Esophagus (tissue), 2 donors: ENCODE results near the gene OTOGL. TPM values are rescaled to one million over a fixed set of nuclear protein-coding genes. Genes with fewer than 3 reads are reported as not detected.

Source experiments
- H3K27ac ChIP-seq, 2 donors: one replicate each; pipeline ENCODE4 v1.5.1; 2013; ENCODE audit warnings: low read depth in 2 of 2, mild to moderate bottlenecking in 2 of 2, inconsistent platforms in 1 of 2, low read length in 1 of 2, moderate library complexity in 1 of 2
- H3K27me3 ChIP-seq, 2 donors: one replicate each; pipeline ENCODE4 v1.6.1; 2013; ENCODE audit warnings: low read length in 2 of 2, control low read depth in 1 of 2, mild to moderate bottlenecking in 1 of 2; ENCODE audit not compliant: insufficient read depth in 2 of 2, control insufficient read depth in 1 of 2
- H3K36me3 ChIP-seq, 2 donors: one replicate each; pipeline ENCODE4 v1.6.1; 2013; ENCODE audit warnings: low read length in 1 of 2; ENCODE audit not compliant: control insufficient read depth in 2 of 2, insufficient read depth in 2 of 2
- H3K4me1 ChIP-seq, 2 donors: one replicate each; pipeline ENCODE4 v1.6.1; 2013; ENCODE audit warnings: low read length in 1 of 2; ENCODE audit not compliant: control insufficient read depth in 2 of 2, insufficient read depth in 2 of 2
- H3K4me3 ChIP-seq, 2 donors: one replicate each; pipeline ENCODE4 v1.5.1; 2013; ENCODE audit warnings: low read length in 2 of 2, mild to moderate bottlenecking in 2 of 2, low read depth in 1 of 2, moderate library complexity in 1 of 2
- H3K9me3 ChIP-seq, 2 donors: one replicate each; pipeline ENCODE4 v1.6.1; 2013; ENCODE audit warnings: mild to moderate bottlenecking in 2 of 2, low read depth in 1 of 2, low read length in 1 of 2, moderate library complexity in 1 of 2; ENCODE audit not compliant: control insufficient read depth in 2 of 2, insufficient read depth in 1 of 2
- WGBS, 2 donors: extraction: QIAGEN DNeasy Blood & Tissue Kit; methylation state at CpG; one replicate each; pipeline ENCODE4 v1.1.7; 2013; 5-methylcytosine and 5-hydroxymethylcytosine counted together
- polyA plus RNA-seq, 2 donors: library from polyadenylated mRNA; stranded (reverse); fragments of 200-250 nt; gene quantifications; one replicate each; pipeline ENCODE4 v1.2.3, GENCODE V29; 2013
- donor health status: healthy with polysubstance abuse.
- donor health status: Bipolar disorder and iron deficiency.

The OTOGL gene
- polyA plus RNA-seq, 2 donors, result 0.11 to 0.39 TPM

- H3K4me3 ChIP-seq, result no peak overlapping the region
- H3K36me3 ChIP-seq, result no peaks in the 10 kb centered on the region
- H3K27ac ChIP-seq, result no peak overlapping the region
- H3K27me3 ChIP-seq, result no peaks in the 10 kb centered on the region
- 85 to 91% methylated on average over 2 of the region's 2 CpGs for WGBS, 2 donors
- H3K4me1 ChIP-seq, result no peaks in the 10 kb centered on the region
- no peaks in the 10 kb centered on the region for H3K9me3 ChIP-seq
Measured at GRCh38 chr12:80151131-80151530, 51.8 kb downstream of the OTOGL start.

- no peaks in the 10 kb centered on the region for H3K4me1 ChIP-seq
- H3K36me3 ChIP-seq, result no peaks in the 10 kb centered on the region
- no peaks in the 10 kb centered on the region for H3K9me3 ChIP-seq
- H3K4me3 ChIP-seq, result no peak overlapping the region
- no peak overlapping the region for H3K27ac ChIP-seq
- H3K27me3 ChIP-seq, result no peaks in the 10 kb centered on the region
- 13 to 19% methylated on average over 1 of the region's 1 CpG for whole genome bisulfite sequencing, 2 donors
Measured at GRCh38 chr12:80154261-80154660, 54.9 kb downstream of the OTOGL start.

GRCh38 chr12:80156306-80156705 lies 57.0 kb downstream of the OTOGL start:
- H3K4me1 ChIP-seq, result no peaks in the 10 kb centered on the region
- H3K27ac ChIP-seq, result no peak overlapping the region
- H3K9me3 ChIP-seq, result no peaks in the 10 kb centered on the region
- WGBS, 2 donors, result 80 to 81% methylated on average over 5 of the region's 5 CpGs
- H3K36me3 ChIP-seq, result no peaks in the 10 kb centered on the region
- no peaks in the 10 kb centered on the region for H3K27me3 ChIP-seq
- no peak overlapping the region for H3K4me3 ChIP-seq

- Histone ChIP-seq H3K4me3 (no peak overlapping the region), H3K27ac (no peak overlapping the region), H3K4me1 (no peaks in the 10 kb centered on the region), H3K27me3 (no peaks in the 10 kb centered on the region), H3K36me3 (no peaks in the 10 kb centered on the region), H3K9me3 (no peaks in the 10 kb centered on the region)
- 55 to 60% methylated on average over 2 of the region's 2 CpGs for WGBS, 2 donors
Measured at GRCh38 chr12:80157645-80158044, 58.3 kb downstream of the OTOGL start.

GRCh38 chr12:80161612-80162011 lies 62.3 kb downstream of the OTOGL start:
- H3K27ac ChIP-seq, result no peak overlapping the region
- no peaks in the 10 kb centered on the region for H3K27me3 ChIP-seq
- H3K9me3 ChIP-seq, result no peaks in the 10 kb centered on the region
- H3K4me1 ChIP-seq, result no peaks in the 10 kb centered on the region
- H3K36me3 ChIP-seq, result no peaks in the 10 kb centered on the region
- no peak overlapping the region for H3K4me3 ChIP-seq
- 60 to 69% methylated on average over 4 of the region's 4 CpGs for WGBS, 2 donors

GRCh38 chr12:80162177-80162576 lies 62.8 kb downstream of the OTOGL start:
- Histone ChIP-seq H3K4me3 (no peak overlapping the region), H3K27ac (no peak overlapping the region), H3K36me3 (no peaks in the 10 kb centered on the region), H3K27me3 (no peaks in the 10 kb centered on the region), H3K9me3 (no peaks in the 10 kb centered on the region), H3K4me1 (no peaks in the 10 kb centered on the region)
- WGBS, 2 donors, result 69% methylated on average over 2 of the region's 2 CpGs

GRCh38 chr12:80165746-80166145 lies 66.4 kb downstream of the OTOGL start:
- H3K27ac ChIP-seq, result no peak overlapping the region
- H3K36me3 ChIP-seq, result no peaks in the 10 kb centered on the region
- H3K4me3 ChIP-seq, result no peak overlapping the region
- no peaks in the 10 kb centered on the region for H3K27me3 ChIP-seq
- H3K9me3 ChIP-seq, result no peaks in the 10 kb centered on the region
- H3K4me1 ChIP-seq, result no peaks in the 10 kb centered on the region

GRCh38 chr12:80166751-80167150 lies 67.4 kb downstream of the OTOGL start:
- 65 to 72% methylated on average over 2 of the region's 2 CpGs for WGBS, 2 donors
- Histone ChIP-seq H3K27ac (no peak overlapping the region), H3K27me3 (no peaks in the 10 kb centered on the region), H3K4me3 (no peak overlapping the region), H3K36me3 (no peaks in the 10 kb centered on the region), H3K4me1 (no peaks in the 10 kb centered on the region), H3K9me3 (no peaks in the 10 kb centered on the region)

GRCh38 chr12:80168936-80169335 lies 69.6 kb downstream of the OTOGL start:
- Histone ChIP-seq H3K36me3 (no peaks in the 10 kb centered on the region), H3K27me3 (no peaks in the 10 kb centered on the region), H3K27ac (no peak overlapping the region), H3K9me3 (no peaks in the 10 kb centered on the region), H3K4me3 (no peak overlapping the region), H3K4me1 (no peaks in the 10 kb centered on the region)

DNA sequence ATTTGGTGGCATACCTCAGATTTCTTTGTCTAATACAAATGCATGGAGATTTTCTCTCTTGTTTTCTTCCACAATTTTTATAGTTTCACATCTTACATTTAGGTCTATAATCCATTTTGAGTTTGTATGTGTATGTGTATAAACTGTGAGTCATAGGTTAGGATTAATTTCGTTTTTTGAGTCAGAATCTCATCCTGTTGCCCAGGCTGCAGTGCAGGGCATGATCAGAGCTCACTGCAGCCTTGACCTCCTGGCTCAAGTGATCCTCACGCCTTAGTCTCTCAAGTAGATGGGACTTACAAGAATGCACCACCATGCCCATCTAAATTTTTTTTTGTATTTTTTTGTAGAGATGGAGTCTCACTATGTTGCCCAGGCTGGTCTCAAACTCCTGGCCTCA lies 71.6 kb downstream of the OTOGL start:
- H3K27ac ChIP-seq, result no peak overlapping the region
- H3K9me3 ChIP-seq, result no peaks in the 10 kb centered on the region
- no peaks in the 10 kb centered on the region for H3K4me1 ChIP-seq
- WGBS, 2 donors, result 61 to 72% methylated on average over 2 of the region's 2 CpGs
- no peaks in the 10 kb centered on the region for H3K36me3 ChIP-seq
- no peak overlapping the region for H3K4me3 ChIP-seq
- H3K27me3 ChIP-seq, result no peaks in the 10 kb centered on the region
